Common myeloid progenitor, CD34-positive (primary cell): ENCODE results near the gene PPP1R7.

Experiments
- CTCF ChIA-PET: fragments of 350-600 bp; sonication (Branson Sonifier 250); formaldehyde crosslinking; loops from one replicate; lab custom pipeline; 2021; ENCODE audit warnings: antibody characterized with exemption; lab: Charles Lee
- POLR2A ChIA-PET: fragments of 350-600 bp; sonication (Branson Sonifier 250); formaldehyde crosslinking; loops from one replicate; lab custom pipeline; 2021; ENCODE audit warnings: antibody characterized with exemption; lab: Charles Lee
- DNase-seq, 3 donors: peaks; one replicate each; pipeline versions ENCODE4 v3.0.0 to v3.0.0-alpha.2; 2013
- H3K27ac ChIP-seq, 2 experiments: 1 replicate in 1 of 2; 2 replicates in 1 of 2; pipeline ENCODE4 v1.7.0; 2013; ENCODE audit warnings: inconsistent platforms in 2 of 2, low read length in 2 of 2, mild to moderate bottlenecking in 2 of 2, low read depth in 1 of 2, moderate library complexity in 1 of 2; ENCODE audit not compliant: severe bottlenecking in 2 of 2, insufficient read depth in 1 of 2, poor library complexity in 1 of 2
- H3K27me3 ChIP-seq, 5 experiments: replicated peaks in 2 of 5; 1 replicate in 3 of 5; 2 replicates in 2 of 5; pipeline versions ENCODE4 v1.6.1 to v1.7.0; 2013; ENCODE audit warnings: low read length in 4 of 5, mild to moderate bottlenecking in 2 of 5, moderate library complexity in 2 of 5, inconsistent platforms in 1 of 5; ENCODE audit not compliant: insufficient read depth in 5 of 5, control insufficient read depth in 4 of 5
- H3K36me3 ChIP-seq, 4 experiments: 1 replicate in 2 of 4; 2 replicates in 2 of 4; pipeline versions ENCODE4 v1.6.1 to v1.7.0; 2013; ENCODE audit warnings: low read length in 3 of 4, control low read depth in 1 of 4, mild to moderate bottlenecking in 1 of 4; ENCODE audit not compliant: control insufficient read depth in 4 of 4, insufficient read depth in 4 of 4
- H3K4me1 ChIP-seq, 4 experiments: 1 replicate in 3 of 4; 2 replicates in 1 of 4; pipeline versions ENCODE4 v1.6.1 to v1.7.1; 2013; ENCODE audit warnings: low read length in 3 of 4, mild to moderate bottlenecking in 3 of 4, control low read depth in 1 of 4, inconsistent platforms in 1 of 4, moderate library complexity in 1 of 4; ENCODE audit not compliant: control insufficient read depth in 4 of 4, insufficient read depth in 4 of 4; ENCODE audit errors: control extremely low read depth in 1 of 4
- H3K4me3 ChIP-seq, 7 experiments: 1 replicate in 4 of 7; 2 replicates in 3 of 7; pipeline versions ENCODE4 v1.5.1 to v1.7.0; 2013; ENCODE audit warnings: mild to moderate bottlenecking in 7 of 7, low read length in 6 of 7, moderate library complexity in 6 of 7, inconsistent platforms in 2 of 7, low read depth in 2 of 7, control low read depth in 1 of 7; ENCODE audit not compliant: insufficient read depth in 4 of 7, control insufficient read depth in 1 of 7; ENCODE audit errors: extremely low read depth in 1 of 7
- H3K9me3 ChIP-seq, 5 experiments: 1 replicate in 4 of 5; 2 replicates in 1 of 5; pipeline versions ENCODE4 v1.6.1 to v1.7.1; 2013; ENCODE audit warnings: low read length in 4 of 5, mild to moderate bottlenecking in 2 of 5, inconsistent platforms in 1 of 5, low read depth in 1 of 5, moderate library complexity in 1 of 5; ENCODE audit not compliant: control insufficient read depth in 4 of 5, insufficient read depth in 2 of 5; ENCODE audit errors: control extremely low read depth in 1 of 5
- WGBS: methylation state at CpG from one replicate; pipeline ENCODE4 v1.1.5; 2013; ENCODE audit not compliant: insufficient coverage; 5-methylcytosine and 5-hydroxymethylcytosine counted together

The PPP1R7 gene

GRCh38 chr2:241148891-241149674 is 1.2 kb upstream of the PPP1R7 start, which contains the start of gene PASK:
PASK (minus strand) TSS chr2:241149472; CDS start chr2:241143032, 6,440 bp downstream.
- peak within 1 kb of the TSS; percentile 83 to 96 (median 88) for H3K4me3 ChIP-seq
- H3K27me3 ChIP-seq, result no peaks in the 10 kb centered on the region
- H3K27ac ChIP-seq, result peak within 1 kb of the TSS in 1 of 2 experiments; percentile 71
- peak; percentile 94 to 97 (median 97) for DNase-seq
- ChIA-PET CTCF (interaction anchor here (0.7 kb wide), 2 partner anchors 14 to 72 kb away, joined by 3 to 4 read pairs; no protein-coding TSS in a partner anchor), POLR2A (interaction anchor here (0.5 to 1.1 kb wide), 2 partner anchors 47 to 194 kb away, joined by 3 read pairs; partner anchors contain the start of gene MTERF4)
- WGBS, result under 1% methylated on average over 73 of the region's 88 CpGs
- H3K4me1 ChIP-seq, result peaks cover 0 to 26% (median 24%) of the 10 kb centered on the region in 4 experiments
- no peaks in the 10 kb centered on the region for H3K9me3 ChIP-seq
- peaks cover 0 to 15% (median 7%) of the 10 kb centered on the region in 4 experiments for H3K36me3 ChIP-seq

GRCh38 chr2:241149675-241149924 is 667 bp upstream of the PPP1R7 start:
- ChIA-PET POLR2A (no interaction called here), CTCF (interaction anchor here (0.7 kb wide), 2 partner anchors 13 to 71 kb away, joined by 3 to 4 read pairs; no protein-coding TSS in a partner anchor)
- peaks cover 0 to 12% (median 5%) of the 10 kb centered on the region in 4 experiments for H3K36me3 ChIP-seq
- H3K27ac ChIP-seq, result peak overlapping the region in 1 of 2 experiments; percentile 71
- peak overlapping the region; percentile 83 to 96 (median 88) for H3K4me3 ChIP-seq
- WGBS, result under 1% methylated on average over 20 of the region's 23 CpGs
- H3K9me3 ChIP-seq, result no peaks in the 10 kb centered on the region
- no peaks in the 10 kb centered on the region for H3K27me3 ChIP-seq
- H3K4me1 ChIP-seq, result peaks cover 0 to 26% (median 24%) of the 10 kb centered on the region in 4 experiments
- DNase-seq, result no peak

DNA sequence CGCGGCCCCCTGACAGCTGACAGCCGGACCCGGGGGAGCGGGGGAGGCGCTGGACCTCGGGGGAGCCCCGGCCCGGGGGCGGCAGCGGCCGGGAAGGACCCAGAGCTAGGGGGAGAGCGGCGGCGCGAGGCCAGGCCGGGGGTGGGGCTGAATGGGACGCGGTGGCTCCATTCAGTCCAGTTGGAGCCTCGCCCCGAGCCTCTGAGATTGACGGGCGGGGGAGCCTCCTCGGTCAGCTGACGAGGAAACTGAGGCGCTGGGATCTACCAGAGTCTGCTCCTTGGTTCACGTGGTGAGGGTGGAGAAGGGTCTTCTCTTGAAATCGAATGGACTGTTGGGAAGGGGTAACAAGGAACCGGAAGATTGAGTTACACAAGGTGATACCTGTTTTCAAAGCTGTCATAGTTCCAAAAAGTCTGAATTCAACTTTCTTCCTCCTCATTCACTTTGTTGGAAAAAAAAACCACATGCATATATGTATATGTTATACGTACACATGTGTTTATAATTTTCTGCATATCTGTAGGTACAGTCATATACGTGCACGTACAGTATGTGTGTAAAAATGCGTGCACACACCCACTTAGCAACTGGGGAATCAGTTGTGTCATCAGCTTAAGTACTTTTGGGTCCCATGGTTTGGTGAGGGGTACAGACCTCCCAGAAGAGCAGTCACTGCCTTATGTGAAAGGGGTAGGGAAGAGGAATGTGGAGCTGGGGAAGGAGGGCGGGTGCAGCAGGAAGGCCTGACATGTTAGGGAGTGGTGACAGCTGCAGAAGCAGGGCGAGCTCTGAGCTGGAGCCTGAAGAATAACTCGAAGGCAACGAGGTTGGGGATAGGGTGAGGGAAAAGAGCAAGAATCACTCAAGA is 628 bp downstream of the PPP1R7 start:
- POLR2A ChIA-PET, result interaction anchor here (0.6 kb wide), 1 partner anchor 39 kb away, joined by 4 read pairs; no protein-coding TSS in a partner anchor
- peaks cover 0 to 26% (median 24%) of the 10 kb centered on the region in 4 experiments for H3K4me1 ChIP-seq
- H3K36me3 ChIP-seq, result peaks cover 0 to 16% (median 4%) of the 10 kb centered on the region in 4 experiments
- H3K27ac ChIP-seq, result peak overlapping the region in 1 of 2 experiments; percentile 71
- DNase-seq, result peak in 1 of 3 donors; percentile 6
- no peaks in the 10 kb centered on the region for H3K27me3 ChIP-seq
- 9% methylated on average over 29 of the region's 37 CpGs for WGBS
- peak overlapping the region; percentile 83 to 96 (median 88) for H3K4me3 ChIP-seq
- no peaks in the 10 kb centered on the region for H3K9me3 ChIP-seq
- CTCF ChIA-PET, result interaction anchor here (0.6 to 1.6 kb wide), 6 partner anchors 12 to 299 kb away, joined by 3 to 5 read pairs (median 3); no protein-coding TSS in a partner anchor

- no peak overlapping the region for H3K4me3 ChIP-seq
- POLR2A ChIA-PET, result no interaction called here
Measured at GRCh38 chr2:241151934-241152660, 1.8 kb downstream of the PPP1R7 start.

DNA sequence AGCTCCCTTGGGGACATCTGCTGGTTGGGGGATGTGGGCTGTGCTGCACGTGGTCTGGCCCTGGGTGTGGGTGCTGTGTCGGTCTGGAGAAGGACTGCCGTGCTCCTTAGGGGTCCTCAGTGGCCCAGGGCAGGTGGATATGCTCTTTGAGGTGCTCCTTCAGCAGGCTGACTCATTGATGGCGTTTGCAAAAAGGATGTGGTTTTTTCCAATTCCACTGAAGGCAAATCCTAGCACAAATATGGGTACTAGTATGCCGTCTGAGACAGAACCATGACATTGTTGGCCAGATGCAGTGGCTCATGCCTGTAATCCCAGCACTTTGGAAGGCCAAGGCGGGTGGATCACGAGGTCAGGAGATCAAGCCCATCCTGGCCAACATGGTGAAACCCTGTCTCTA is 3.3 kb downstream of the PPP1R7 start:
- CTCF ChIA-PET, result no interaction called here
- DNase-seq, result no peak
- no peaks in the 10 kb centered on the region for H3K27me3 ChIP-seq

More at GRCh38 chr2:241151934-241152660, 1.8 kb downstream of the PPP1R7 start:
- Histone ChIP-seq H3K27me3 (no peaks in the 10 kb centered on the region), H3K4me1 (peaks cover 3 to 34% (median 27%) of the 10 kb centered on the region in 4 experiments), H3K9me3 (no peaks in the 10 kb centered on the region), H3K27ac (no peak overlapping the region), H3K36me3 (peaks cover 0 to 16% (median 5%) of the 10 kb centered on the region in 4 experiments)
- WGBS, result 91% methylated on average over 7 of the region's 8 CpGs
- no peak for DNase-seq
- CTCF ChIA-PET, result interaction anchor here (1.6 kb wide), 1 partner anchor 49 kb away, joined by 5 read pairs; no protein-coding TSS in a partner anchor

DNA sequence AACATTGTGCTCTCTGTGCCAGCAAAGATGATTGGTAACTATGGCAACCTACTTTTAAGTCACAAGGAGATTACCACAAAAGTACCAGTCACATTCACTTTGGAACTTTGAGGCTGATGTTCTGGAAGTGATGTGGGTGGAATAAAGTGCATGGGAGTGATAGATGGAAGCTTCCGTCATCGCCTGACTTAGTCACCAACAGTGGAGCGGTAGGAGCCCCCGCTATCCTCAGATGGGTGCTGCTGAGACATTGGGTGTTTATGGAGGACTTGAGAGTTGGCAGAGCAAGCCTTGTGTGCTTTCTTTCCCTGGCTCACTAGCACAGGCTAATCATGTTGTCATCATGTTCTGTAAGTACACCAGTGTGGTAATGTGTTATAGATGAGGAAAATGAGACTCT is 4.6 kb downstream of the PPP1R7 start:
- H3K4me3 ChIP-seq, result no peak overlapping the region
- CTCF ChIA-PET, result interaction anchor here (1.5 kb wide), 1 partner anchor 9 kb away, joined by 3 read pairs; no protein-coding TSS in a partner anchor
- 98% methylated on average over 4 of the region's 4 CpGs for WGBS
- no peaks in the 10 kb centered on the region for H3K9me3 ChIP-seq
- no peak overlapping the region for H3K27ac ChIP-seq
- no peaks in the 10 kb centered on the region for H3K27me3 ChIP-seq
- peaks cover 4 to 25% (median 20%) of the 10 kb centered on the region in 4 experiments for H3K4me1 ChIP-seq
- POLR2A ChIA-PET, result no interaction called here
- peaks cover 3 to 37% (median 22%) of the 10 kb centered on the region in 4 experiments for H3K36me3 ChIP-seq
- no peak for DNase-seq

More for the DNA sequence above, 3.3 kb downstream of the PPP1R7 start:
- Histone ChIP-seq H3K4me3 (no peak overlapping the region), H3K27ac (no peak overlapping the region), H3K9me3 (no peaks in the 10 kb centered on the region), H3K4me1 (peaks cover 4 to 29% (median 25%) of the 10 kb centered on the region in 4 experiments), H3K36me3 (peaks cover 2 to 27% (median 12%) of the 10 kb centered on the region in 4 experiments)
- 88% methylated on average over 7 of the region's 7 CpGs for WGBS
- POLR2A ChIA-PET, result no interaction called here
